GM10248 (cell line): Measurements from ENCODE around the gene IL19.

Experiments
- CTCF ChIA-PET: fragments of 300-600 bp; sonication (Branson Sonifier 250); formaldehyde crosslinking; extraction: SDS; loops from one replicate; lab custom pipeline; 2021; ENCODE audit warnings: antibody characterized with exemption; lab: Yijun Ruan, JAX
- POLR2A ChIA-PET: fragments of 350-650 bp; sonication (Branson Sonifier 250); formaldehyde crosslinking; extraction: SDS; loops from one replicate; lab custom pipeline; 2020; ENCODE audit warnings: antibody characterized with exemption; lab: Yijun Ruan, JAX
- DNase-seq: peaks from one replicate; pipeline ENCODE4 v3.0.0; 2012; ENCODE audit errors: extremely low spot score
- TF ChIP-seq, protein P1 (sequence below): IDR thresholded peaks from 2 replicates; pipeline ENCODE4 v1.5.1; 2012; ENCODE audit warnings: mild to moderate bottlenecking, low read depth; ENCODE audit errors: extremely low read depth, missing control alignments, control extremely low read depth

The IL19 gene

DNA sequence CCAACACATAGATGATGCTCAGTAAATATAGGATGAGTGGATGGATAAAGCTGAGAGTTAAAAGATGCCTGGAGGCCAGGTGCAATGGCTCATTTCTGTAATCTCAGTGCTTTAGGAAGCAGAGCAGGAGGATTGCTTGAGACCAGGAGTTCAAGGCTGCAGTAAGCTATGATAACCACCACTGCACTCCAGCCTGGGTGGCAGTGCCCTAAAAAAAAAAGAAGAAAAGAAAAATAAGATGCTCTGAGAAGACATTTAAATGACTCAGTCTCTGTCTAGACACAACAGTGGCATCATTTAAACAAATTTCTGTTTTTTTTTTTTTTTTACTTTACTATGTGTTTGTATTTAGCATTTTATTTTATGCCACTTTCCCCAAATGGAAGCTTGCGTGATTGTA is 25.3 kb upstream of the IL19 start:
- DNase-seq = no peak
- CTCF ChIA-PET = interaction anchor here (0.7 to 3.5 kb wide), 13 partner anchors 10 to 237 kb away, joined by 3 to 23 read pairs (median 5); partner anchors contain the start of gene IL19
- TF ChIP-seq, protein P1, sequence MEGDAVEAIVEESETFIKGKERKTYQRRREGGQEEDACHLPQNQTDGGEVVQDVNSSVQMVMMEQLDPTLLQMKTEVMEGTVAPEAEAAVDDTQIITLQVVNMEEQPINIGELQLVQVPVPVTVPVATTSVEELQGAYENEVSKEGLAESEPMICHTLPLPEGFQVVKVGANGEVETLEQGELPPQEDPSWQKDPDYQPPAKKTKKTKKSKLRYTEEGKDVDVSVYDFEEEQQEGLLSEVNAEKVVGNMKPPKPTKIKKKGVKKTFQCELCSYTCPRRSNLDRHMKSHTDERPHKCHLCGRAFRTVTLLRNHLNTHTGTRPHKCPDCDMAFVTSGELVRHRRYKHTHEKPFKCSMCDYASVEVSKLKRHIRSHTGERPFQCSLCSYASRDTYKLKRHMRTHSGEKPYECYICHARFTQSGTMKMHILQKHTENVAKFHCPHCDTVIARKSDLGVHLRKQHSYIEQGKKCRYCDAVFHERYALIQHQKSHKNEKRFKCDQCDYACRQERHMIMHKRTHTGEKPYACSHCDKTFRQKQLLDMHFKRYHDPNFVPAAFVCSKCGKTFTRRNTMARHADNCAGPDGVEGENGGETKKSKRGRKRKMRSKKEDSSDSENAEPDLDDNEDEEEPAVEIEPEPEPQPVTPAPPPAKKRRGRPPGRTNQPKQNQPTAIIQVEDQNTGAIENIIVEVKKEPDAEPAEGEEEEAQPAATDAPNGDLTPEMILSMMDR = no peak
- POLR2A ChIA-PET = no interaction called here

DNA sequence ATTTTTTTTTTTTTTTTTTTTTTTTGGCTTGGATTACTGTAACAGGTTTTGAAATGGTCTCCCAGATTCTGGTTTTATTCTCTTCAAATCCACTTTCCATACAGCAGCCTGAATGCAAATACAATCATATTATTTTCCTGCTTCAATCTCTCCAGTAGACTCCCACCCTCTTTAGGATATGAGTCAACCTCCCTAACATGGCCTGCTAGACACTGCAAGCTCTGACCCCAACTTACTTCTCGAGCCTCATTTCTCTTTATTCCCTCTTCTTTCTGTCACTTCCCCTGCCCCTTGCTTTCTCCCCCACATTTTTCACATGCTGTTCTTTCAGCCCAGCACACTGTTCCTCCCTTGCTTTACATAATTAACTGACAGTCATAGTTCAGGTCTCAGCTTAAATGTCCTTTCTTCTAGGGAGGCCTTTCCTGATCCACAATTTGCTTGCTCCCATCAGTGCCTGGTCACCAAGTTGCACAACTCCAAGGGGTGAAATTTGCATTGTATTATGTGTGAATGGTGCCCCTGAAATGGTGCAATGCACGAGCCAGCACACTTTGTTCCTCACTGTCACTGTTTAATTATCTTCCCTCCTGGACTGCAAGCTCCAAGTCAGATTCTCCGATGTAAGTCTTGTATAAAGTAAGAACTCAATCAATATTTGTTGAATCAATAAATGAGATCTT is 22.1 kb upstream of the IL19 start:
- ChIA-PET POLR2A (no interaction called here), CTCF (interaction anchor here (0.9 to 2.2 kb wide), 7 partner anchors 10 to 42 kb away, joined by 3 to 7 read pairs (median 4); no protein-coding TSS in a partner anchor)
- DNase-seq = no peak
- TF ChIP-seq, protein P1 = no peak

DNA sequence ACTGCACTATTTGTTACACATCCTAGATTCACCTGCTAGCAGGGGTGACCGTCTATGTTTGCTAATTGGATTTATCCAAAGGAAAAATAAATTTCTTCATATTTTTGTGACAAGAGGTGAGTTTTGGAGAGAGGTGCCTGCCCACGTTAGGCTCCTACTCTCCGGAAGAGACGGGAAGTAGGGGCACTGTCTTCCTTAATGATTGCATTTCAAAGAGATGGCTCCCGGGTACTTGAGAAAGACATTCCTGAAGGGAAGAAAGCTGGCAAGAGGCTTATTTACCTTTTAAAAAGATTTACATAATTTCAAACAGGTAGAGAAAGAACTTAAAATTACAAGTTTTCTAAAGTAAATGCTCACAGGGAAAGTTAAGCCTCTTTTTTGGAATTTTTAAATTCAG is 18.7 kb upstream of the IL19 start:
- POLR2A ChIA-PET = no interaction called here
- CTCF ChIA-PET = interaction anchor here (1.6 kb wide), 1 partner anchor 17 kb away, joined by 7 read pairs; no protein-coding TSS in a partner anchor
- no peak for DNase-seq
- TF ChIP-seq, protein P1 = no peak

DNA sequence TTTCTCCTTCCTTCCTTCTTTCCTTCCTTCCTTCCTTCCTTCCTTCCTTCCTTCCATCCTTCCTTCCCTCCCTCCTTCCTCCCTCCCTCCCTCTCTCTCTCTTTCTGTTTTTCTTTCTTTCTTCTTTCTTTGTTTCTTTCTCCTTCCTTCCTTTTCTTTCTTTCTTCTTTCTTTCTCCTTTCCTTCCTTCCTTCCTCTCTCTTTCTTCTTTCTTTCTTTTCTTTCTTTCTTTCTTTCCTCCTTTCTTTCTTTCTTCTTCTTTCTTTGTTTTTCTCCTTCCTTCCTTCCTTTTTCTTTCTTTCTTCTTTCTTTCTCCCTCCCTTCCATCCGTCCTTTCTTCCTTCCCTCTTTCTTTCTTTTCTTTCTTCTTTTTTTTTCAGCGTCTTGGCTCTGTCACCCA is 18.1 kb upstream of the IL19 start:
- no peak for DNase-seq
- ChIA-PET CTCF (interaction anchor here (1.6 kb wide), 1 partner anchor 18 kb away, joined by 7 read pairs; no protein-coding TSS in a partner anchor), POLR2A (interaction anchor here (1.0 kb wide), 1 partner anchor 16 kb away, joined by 4 read pairs; no protein-coding TSS in a partner anchor)
- TF ChIP-seq, protein P1 = no peak

DNA sequence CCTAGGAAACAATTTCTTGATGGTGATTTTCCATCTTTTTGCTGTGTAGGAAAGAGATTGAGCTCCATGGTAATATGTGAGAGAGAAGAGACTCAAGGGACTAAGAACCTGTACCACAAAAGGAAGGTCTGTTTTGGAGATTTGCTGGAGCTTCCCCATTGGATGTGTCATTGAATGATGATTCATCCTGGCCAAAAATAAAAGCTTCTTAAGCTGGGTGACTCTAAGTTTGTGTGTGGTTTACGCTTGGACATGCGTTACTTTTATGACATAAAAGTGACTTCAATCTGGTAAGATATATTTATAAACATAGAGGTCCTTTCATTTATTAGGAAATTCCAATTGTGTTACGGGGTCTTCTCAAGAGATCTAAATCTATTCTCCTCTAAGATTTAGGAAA is 17.4 kb upstream of the IL19 start:
- ChIA-PET CTCF (interaction anchor here (0.9 to 1.6 kb wide), 2 partner anchors 18 to 112 kb away, joined by 3 to 7 read pairs; partner anchors contain the start of gene IL20), POLR2A (interaction anchor here (1.0 kb wide), 1 partner anchor 15 kb away, joined by 4 read pairs; no protein-coding TSS in a partner anchor)
- no peak for DNase-seq
- TF ChIP-seq, protein P1 = no peak

DNA sequence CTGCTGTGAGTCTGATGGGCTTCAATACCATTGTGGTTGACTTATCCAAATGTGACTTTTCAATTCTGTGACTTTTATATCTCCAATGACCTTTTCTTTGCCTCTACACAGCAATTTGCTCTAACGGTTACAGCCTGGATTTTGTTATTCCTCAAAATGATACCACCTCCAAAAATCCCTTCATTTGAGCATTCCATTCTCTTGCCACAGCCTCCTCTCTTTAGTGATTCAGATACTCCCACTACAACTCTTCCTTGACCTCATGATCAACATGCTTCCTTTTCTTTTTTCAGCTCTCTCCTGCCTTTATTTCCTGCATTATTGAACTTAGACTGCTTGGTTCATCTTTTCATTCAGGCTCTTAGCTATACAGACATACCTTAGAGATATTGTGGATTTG is 16.6 kb upstream of the IL19 start:
- no peak for DNase-seq
- POLR2A ChIA-PET = no interaction called here
- CTCF ChIA-PET = no interaction called here
- TF ChIP-seq, protein P1 = no peak
